Panc1 (cell line): ENCODE measurements around the gene SDC3. TPM values are rescaled to one million over a fixed set of nuclear protein-coding genes. Genes with fewer than 3 reads are reported as not detected.
A peak's percentile ranks its signal among the peaks of the same experiment; 100 is the strongest.

Source experiments
- ATAC-seq: fragments of 200-7000 bp; cut with Tn5 transposase; 2 replicates; pipeline ENCODE4 v1.9.1; 2020; ENCODE audit warnings: mild to moderate bottlenecking, moderate library complexity
- BruUV-seq: library from RNA; stranded (reverse); fragments of 400-500 nt; replicated peaks from 2 replicates; lab custom pipeline; 2021; lab: Mats Ljungman, UMichigan
- CTCF ChIA-PET: fragments of 300-600 bp; sonication (Branson Sonifier 250); formaldehyde crosslinking; loops from one replicate; lab custom pipeline; 2022; ENCODE audit warnings: antibody characterized with exemption; lab: Charles Lee
- POLR2A ChIA-PET: fragments of 300-600 bp; sonication (Branson Sonifier 250); formaldehyde crosslinking; loops from one replicate; lab custom pipeline; 2022; ENCODE audit warnings: antibody characterized with exemption; lab: Charles Lee
- DNase-seq: peaks from one replicate; pipeline ENCODE4 v3.0.0-alpha.2; 2010; ENCODE audit warnings: low read depth, low spot score
- H3K27ac ChIP-seq: 2 replicates; pipeline ENCODE4 v1.5.1; 2011; ENCODE audit warnings: mild to moderate bottlenecking, low read length, inconsistent platforms
- H3K27me3 ChIP-seq: fragments of 200-500 bp; sonication (Bioruptor generic); 2 replicates; pipeline ENCODE4 v1.6.0; 2014; ENCODE audit warnings: low read length, inconsistent platforms; ENCODE audit not compliant: control insufficient read depth, insufficient read depth
- H3K36me3 ChIP-seq: fragments of 200-500 bp; sonication (Bioruptor generic); 2 replicates; pipeline ENCODE4 v1.5.1; 2014; ENCODE audit warnings: inconsistent platforms, mild to moderate bottlenecking, low read length, moderate library complexity; ENCODE audit not compliant: control insufficient read depth, insufficient read depth
- H3K4me1 ChIP-seq: 2 replicates; pipeline ENCODE4 v1.5.1; 2011; ENCODE audit warnings: inconsistent platforms, mild to moderate bottlenecking, low read length, moderate library complexity; ENCODE audit not compliant: control insufficient read depth, insufficient read depth
- H3K4me3 ChIP-seq, 2 experiments: 2 replicates each; pipeline ENCODE4 v1.5.1; 2011 to 2012; ENCODE audit warnings: low read depth in 2 of 2, low read length in 2 of 2, mild to moderate bottlenecking in 2 of 2, inconsistent platforms in 1 of 2, moderate library complexity in 1 of 2
- H3K9me3 ChIP-seq: fragments of 200-500 bp; sonication (Bioruptor generic); 2 replicates; pipeline ENCODE4 v1.5.1; 2014; ENCODE audit warnings: low read depth, mild to moderate bottlenecking, inconsistent platforms, low read length, moderate library complexity; ENCODE audit not compliant: control insufficient read depth, insufficient read depth
- CTCF ChIP-seq: fragments of 450-650 bp; IDR thresholded peaks from 2 replicates; pipeline ENCODE4 v1.5.1; 2017; ENCODE audit warnings: mild to moderate bottlenecking
- POLR2AphosphoS5 ChIP-seq: IDR thresholded peaks from 2 replicates; pipeline ENCODE4 v1.6.1; 2012; ENCODE audit warnings: mild to moderate bottlenecking, low read depth, low read length, moderate library complexity
- SIN3A ChIP-seq: IDR thresholded peaks from 2 replicates; pipeline ENCODE4 v1.6.1; 2012; ENCODE audit warnings: low read depth, mild to moderate bottlenecking, low read length, moderate library complexity, borderline replicate concordance; ENCODE audit not compliant: insufficient read depth
- TCF7L2 ChIP-seq: IDR thresholded peaks from 2 replicates; pipeline ENCODE4 v1.6.1; 2011; ENCODE audit warnings: mild to moderate bottlenecking, low read depth, low read length, inconsistent platforms
- in situ Hi-C: cut with HindIII; loops from 2 replicates; pipeline ENCODE4 v1.10.0; 2016; ENCODE audit warnings: low sequenced_read_pairs, low pct_unique_long_range_greater_than_20kb
- intact Hi-C: fragments of 100-400 bp; cut with micrococcal nuclease; formaldehyde crosslinking; loops from one replicate; pipeline ENCODE4 v1.10.0; 2022; ENCODE audit not compliant: unreplicated experiment
- total RNA-seq: library from RNA; stranded (reverse); gene quantifications from one replicate; pipeline ENCODE4 v1.2.1, GENCODE V29; 2021; ENCODE audit not compliant: unreplicated experiment
- TF ChIP-seq, protein P1 (sequence below), 2 experiments: IDR thresholded peaks; 2 replicates each; pipeline ENCODE4 v1.6.1; 2011 to 2012; ENCODE audit warnings: low read depth in 2 of 2, control low read depth in 1 of 2, low read length in 1 of 2, mild to moderate bottlenecking in 1 of 2, moderate library complexity in 1 of 2; ENCODE audit not compliant: insufficient read depth in 1 of 2

SDC3 gene
- total RNA-seq, 1 experiment from 2014 or later = 36.1 TPM

GRCh38 chr1:30880678-30881318 is 27.8 kb downstream of the SDC3 start:
- ATAC-seq = peak; percentile 20; the same call in 1 of the 2 replicates
- ChIA-PET CTCF (no interaction called here), POLR2A (no interaction called here)
- Histone ChIP-seq H3K9me3 (no peaks in the 10 kb centered on the region), H3K27me3 (no peaks in the 10 kb centered on the region), H3K36me3 (no peaks in the 10 kb centered on the region), H3K27ac (no peak overlapping the region), H3K4me1 (peaks cover 3% of the 10 kb centered on the region; the same call in 1 of the 2 replicates), H3K4me3 (no peak overlapping the region)
- TF ChIP-seq TCF7L2 (no peak), CTCF (no peak), SIN3A (no peak), POLR2AphosphoS5 (no peak)
- TF ChIP-seq, protein P1, sequence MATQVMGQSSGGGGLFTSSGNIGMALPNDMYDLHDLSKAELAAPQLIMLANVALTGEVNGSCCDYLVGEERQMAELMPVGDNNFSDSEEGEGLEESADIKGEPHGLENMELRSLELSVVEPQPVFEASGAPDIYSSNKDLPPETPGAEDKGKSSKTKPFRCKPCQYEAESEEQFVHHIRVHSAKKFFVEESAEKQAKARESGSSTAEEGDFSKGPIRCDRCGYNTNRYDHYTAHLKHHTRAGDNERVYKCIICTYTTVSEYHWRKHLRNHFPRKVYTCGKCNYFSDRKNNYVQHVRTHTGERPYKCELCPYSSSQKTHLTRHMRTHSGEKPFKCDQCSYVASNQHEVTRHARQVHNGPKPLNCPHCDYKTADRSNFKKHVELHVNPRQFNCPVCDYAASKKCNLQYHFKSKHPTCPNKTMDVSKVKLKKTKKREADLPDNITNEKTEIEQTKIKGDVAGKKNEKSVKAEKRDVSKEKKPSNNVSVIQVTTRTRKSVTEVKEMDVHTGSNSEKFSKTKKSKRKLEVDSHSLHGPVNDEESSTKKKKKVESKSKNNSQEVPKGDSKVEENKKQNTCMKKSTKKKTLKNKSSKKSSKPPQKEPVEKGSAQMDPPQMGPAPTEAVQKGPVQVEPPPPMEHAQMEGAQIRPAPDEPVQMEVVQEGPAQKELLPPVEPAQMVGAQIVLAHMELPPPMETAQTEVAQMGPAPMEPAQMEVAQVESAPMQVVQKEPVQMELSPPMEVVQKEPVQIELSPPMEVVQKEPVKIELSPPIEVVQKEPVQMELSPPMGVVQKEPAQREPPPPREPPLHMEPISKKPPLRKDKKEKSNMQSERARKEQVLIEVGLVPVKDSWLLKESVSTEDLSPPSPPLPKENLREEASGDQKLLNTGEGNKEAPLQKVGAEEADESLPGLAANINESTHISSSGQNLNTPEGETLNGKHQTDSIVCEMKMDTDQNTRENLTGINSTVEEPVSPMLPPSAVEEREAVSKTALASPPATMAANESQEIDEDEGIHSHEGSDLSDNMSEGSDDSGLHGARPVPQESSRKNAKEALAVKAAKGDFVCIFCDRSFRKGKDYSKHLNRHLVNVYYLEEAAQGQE (IDR thresholded peaks at IDR 0.05; ENCODE audit: insufficient read depth in 1 of 2, low read depth in 2 of 2, low read length in 1 of 2) = no peak
- intact Hi-C loops = no loop called here
- BruUV-seq = no TSS peak
- no peak for DNase-seq
- in situ Hi-C loops = no loop called here

GRCh38 chr1:30879940-30880677 is 28.4 kb downstream of the SDC3 start:
- ChIA-PET POLR2A (no interaction called here), CTCF (no interaction called here)
- Histone ChIP-seq H3K4me1 (peaks cover 3% of the 10 kb centered on the region; the same call in 1 of the 2 replicates), H3K9me3 (no peaks in the 10 kb centered on the region), H3K4me3 (no peak overlapping the region), H3K27me3 (no peaks in the 10 kb centered on the region), H3K36me3 (no peaks in the 10 kb centered on the region), H3K27ac (no peak overlapping the region)
- ATAC-seq = 0 out of 2 replicates have a peak, but pooled peaks have one; percentile 26
- intact Hi-C loops = no loop called here
- DNase-seq = no peak
- no peak for TF ChIP-seq SIN3A
- TF ChIP-seq TCF7L2 = no peak
- TF ChIP-seq CTCF = no peak
- TF ChIP-seq, protein P1 (IDR thresholded peaks at IDR 0.05; ENCODE audit: insufficient read depth in 1 of 2, low read depth in 2 of 2, low read length in 1 of 2) = no peak
- no peak for TF ChIP-seq POLR2AphosphoS5
- in situ Hi-C loops = no loop called here
- no TSS peak for BruUV-seq
